NB4 (cell line): ENCODE data around the gene WDFY3.

Source experiments
- MYC ChIP-seq: IDR thresholded peaks from 2 replicates; pipeline ENCODE4 v1.6.1; 2011; ENCODE audit warnings: low read depth, low read length
- POLR2A ChIP-seq: IDR thresholded peaks from 2 replicates; pipeline ENCODE4 v1.6.1; 2011; ENCODE audit warnings: mild to moderate bottlenecking; ENCODE audit not compliant: insufficient read length; ENCODE audit errors: extremely low read depth
- TF ChIP-seq, protein P1 (sequence below): IDR thresholded peaks from one replicate; pipeline ENCODE4 v1.5.1; 2012; ENCODE audit warnings: low read depth, low read length

DNA sequence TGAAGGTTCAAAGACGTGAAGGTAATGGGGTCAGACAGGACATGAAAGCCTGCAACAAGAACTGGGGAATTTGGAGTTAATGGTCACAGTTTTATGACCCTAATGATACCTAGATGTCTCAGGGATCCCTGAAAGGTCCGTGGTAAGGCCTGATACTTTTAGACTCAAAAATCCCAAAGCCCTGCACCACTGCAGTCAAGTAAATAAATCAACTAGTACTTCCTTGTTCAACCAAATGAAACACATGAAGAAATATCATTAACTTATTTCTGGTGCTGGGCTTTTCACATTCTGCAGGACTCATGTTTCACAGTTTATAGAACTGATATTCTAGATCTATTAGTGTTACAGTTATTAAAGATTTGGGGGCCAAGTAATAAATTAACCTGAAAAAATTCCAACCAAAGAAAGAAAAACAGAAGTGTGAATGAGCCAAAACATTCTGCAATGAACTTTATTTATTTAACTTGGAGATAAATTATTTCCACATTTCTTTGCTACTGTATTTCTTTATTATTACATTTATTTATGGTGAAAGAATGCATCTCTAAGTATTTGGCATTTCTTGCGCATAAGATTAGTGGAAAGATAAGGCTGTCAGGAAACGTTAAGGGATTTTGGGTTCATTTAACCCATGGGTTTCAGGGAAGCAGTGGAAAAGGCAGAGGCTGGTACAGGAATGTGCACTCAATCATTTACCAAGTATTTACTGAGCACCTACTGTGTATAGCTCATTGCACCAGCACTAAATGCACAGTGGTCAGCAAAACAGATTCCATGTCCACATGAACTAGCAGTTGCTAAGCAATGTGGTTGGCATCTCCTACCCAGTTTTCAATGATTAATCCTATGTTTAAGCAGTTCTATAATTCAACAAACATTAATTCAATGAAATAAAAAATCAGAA lies 8.7 kb downstream of the WDFY3 start:
- TF ChIP-seq, protein P1, sequence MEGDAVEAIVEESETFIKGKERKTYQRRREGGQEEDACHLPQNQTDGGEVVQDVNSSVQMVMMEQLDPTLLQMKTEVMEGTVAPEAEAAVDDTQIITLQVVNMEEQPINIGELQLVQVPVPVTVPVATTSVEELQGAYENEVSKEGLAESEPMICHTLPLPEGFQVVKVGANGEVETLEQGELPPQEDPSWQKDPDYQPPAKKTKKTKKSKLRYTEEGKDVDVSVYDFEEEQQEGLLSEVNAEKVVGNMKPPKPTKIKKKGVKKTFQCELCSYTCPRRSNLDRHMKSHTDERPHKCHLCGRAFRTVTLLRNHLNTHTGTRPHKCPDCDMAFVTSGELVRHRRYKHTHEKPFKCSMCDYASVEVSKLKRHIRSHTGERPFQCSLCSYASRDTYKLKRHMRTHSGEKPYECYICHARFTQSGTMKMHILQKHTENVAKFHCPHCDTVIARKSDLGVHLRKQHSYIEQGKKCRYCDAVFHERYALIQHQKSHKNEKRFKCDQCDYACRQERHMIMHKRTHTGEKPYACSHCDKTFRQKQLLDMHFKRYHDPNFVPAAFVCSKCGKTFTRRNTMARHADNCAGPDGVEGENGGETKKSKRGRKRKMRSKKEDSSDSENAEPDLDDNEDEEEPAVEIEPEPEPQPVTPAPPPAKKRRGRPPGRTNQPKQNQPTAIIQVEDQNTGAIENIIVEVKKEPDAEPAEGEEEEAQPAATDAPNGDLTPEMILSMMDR, result no peak
- TF ChIP-seq POLR2A (no peak), MYC (no peak)
